Activated CD8-positive, alpha-beta memory T cell treated with anti-CD3 and anti-CD28 coated beads, Interleukin-2, amount 50 U/mL, for 4 hours (primary cell): ENCODE data around the gene PTGFRN.

Experiments
- DNase-seq: peaks from one replicate; pipeline ENCODE4 v3.0.0-alpha.2; 2020

PTGFRN gene

GRCh38 chr1:117009132-117009531, 99.4 kb downstream of the PTGFRN start:
- DNase-seq: no peak

GRCh38 chr1:117010310-117010969, 100.7 kb downstream of the PTGFRN start:
- DNase-seq: no peak

- DNase-seq: no peak
Observed at GRCh38 chr1:117011334-117011733, 101.6 kb downstream of the PTGFRN start.

GRCh38 chr1:117013309-117013858, 103.7 kb downstream of the PTGFRN start:
- DNase-seq: no peak

DNA sequence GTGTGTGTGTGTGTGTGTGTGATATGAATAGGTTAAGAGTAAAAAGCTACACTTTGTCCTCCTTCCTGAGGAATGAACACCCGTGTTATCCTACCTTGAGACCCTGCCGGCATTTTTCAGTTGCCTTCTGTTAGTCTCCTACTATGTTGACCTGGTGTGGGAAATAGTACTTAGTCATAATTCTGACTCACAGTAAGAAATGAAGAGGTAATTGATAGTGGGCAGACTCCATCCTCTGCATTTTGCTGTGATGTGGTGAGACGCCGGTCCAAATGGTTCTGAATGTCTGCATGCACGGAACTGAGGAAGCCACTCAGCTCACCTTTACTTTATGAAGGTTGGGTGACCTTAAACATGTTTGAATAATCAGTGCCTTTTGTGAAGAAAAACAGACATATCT, 104.5 kb downstream of the PTGFRN start:
- no peak for DNase-seq

- no peak for DNase-seq
Observed at GRCh38 chr1:117015724-117016123, 106.0 kb downstream of the PTGFRN start.

GRCh38 chr1:117017062-117017461, 107.3 kb downstream of the PTGFRN start:
- DNase-seq: no peak

DNA sequence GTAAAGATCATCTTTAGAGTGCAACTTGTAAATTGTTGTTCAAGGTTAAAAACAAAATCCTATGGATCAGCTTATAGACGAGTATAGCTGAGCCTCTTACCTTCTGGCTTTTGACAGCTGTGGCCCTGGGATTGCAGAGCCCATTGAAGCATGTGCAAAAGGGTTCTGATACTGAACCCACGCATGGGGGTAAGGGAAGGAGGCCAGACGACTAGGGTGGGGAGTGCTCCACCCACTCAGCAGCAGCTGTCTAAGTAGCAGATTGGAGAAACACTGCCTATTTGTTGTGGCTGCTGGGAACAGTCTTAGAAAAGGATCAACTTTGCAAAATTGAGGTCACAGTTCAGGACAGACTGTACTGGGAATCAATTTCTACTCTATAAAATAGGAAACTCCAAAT, 107.9 kb downstream of the PTGFRN start:
- DNase-seq: no peak

DNA sequence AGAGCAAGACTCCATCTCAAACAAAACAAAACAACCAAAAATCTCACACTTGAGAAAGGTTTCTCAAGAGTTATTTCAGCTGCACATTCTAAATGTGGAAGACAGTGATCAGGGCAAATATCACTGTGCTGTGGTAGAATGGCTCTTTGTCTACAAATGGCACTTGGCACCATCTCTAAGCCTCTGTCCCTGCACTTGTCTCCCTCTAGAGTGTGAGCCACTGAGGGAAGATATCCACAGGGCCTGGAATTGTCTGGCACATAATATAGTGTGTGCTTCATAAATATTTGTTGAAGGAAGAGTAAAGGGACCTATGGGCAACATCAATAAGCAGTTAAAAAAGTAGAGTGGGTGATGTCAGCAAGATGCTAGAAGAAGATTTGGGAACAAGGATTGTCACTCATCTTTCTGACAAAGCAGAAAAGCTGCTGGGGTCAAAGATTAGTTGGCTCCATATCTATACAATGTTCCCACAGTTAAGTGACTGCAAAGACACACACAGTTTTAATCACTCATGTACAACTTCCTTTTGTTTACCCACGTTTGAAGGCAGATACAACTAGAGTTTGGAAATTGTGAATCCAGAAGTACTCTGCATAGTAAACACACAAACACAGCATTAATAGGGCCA, 110.9 kb downstream of the PTGFRN start:
- DNase-seq: no peak

DNA sequence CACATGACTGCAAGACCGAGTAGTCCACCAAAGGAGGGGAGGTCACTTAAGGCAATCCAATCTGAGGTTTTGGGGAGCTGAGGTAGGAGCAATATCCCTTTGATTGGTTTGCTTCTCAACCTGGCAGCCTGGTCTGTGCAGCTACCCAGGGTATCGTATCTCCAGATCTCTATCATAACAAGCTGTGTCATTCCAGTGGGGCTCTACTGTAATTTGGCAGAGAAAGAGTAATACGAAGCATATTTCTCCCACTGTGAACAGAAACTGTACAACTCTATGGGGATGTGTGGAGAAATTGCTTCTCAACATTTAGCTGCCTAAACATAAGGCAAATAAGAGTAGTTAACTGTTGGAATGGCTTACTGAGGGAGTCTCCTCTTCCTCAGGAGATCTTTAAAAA, 112.4 kb downstream of the PTGFRN start:
- DNase-seq: no peak

DNA sequence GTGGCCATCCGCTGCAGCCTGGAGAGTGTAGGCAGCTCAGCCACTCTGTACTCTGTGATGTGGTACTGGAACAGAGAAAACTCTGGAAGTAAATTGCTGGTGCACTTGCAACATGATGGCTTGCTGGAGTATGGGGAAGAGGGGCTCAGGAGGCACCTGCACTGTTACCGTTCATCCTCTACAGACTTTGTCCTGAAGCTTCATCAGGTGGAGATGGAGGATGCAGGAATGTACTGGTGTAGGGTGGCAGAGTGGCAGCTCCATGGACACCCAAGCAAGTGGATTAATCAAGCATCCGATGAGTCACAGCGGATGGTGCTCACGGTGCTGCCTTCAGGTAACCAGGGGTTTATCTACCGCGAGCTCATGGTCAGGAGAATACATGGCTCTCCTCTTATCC, 115.9 kb downstream of the PTGFRN start:
- no peak for DNase-seq

DNA sequence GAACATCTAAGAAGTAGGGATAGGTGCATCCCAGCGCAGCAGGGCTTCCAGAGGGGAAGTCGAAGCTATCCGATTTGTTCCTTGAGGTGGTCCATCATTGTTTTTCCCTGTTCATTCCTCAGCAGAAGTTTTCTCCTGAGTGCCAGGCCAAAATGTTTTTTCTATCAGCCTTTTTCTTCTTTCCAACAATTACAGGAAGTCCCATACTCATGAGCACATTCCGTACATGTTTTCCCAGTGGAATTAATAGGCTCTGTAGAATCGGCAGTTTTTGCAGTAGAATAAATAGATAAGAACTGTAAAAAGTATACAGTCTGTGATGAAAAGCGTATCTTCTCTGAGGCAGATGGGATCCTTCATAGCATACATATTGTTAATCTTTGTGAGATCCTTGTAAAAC, 116.6 kb downstream of the PTGFRN start:
- no peak for DNase-seq

DNA sequence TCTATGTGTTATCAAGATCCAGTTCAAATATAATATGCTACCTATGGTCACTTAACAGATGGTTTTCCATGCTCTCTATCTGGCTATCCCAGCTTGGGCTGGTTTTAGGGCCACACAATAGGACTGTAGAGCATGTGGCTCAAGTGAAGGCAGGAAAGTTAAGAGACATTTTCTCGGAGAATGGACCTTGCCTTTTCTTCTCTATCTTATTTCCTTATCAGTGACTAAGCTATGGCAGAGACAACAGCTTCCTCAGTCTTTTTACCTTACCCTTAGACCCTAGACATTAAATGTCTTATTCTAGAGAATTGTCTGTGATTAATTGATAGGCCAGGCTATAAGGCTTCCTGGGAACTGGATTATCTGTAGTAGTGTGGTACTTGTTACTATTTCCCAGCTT, 120.0 kb downstream of the PTGFRN start:
- DNase-seq: no peak

GRCh38 chr1:117030271-117030877, 120.7 kb downstream of the PTGFRN start:
- DNase-seq: no peak

DNA sequence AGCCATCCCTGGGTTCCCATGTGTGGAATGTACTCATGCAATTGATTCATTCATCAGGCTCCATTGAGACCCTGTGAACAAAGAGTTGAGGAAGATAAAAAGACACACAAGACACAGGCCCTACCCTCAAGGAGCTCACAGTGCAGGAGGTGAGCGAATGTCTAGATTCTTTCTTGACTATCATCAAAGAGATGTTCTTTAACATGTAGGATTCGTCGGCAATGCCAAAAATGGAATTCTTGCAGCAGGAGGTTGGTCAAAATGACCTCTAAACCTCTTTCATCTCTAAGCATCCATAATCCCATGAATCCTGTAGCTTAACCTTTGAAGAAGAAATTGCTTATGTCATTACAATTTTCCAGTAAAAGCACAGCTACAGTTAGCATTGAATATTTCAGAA, 122.5 kb downstream of the PTGFRN start:
- no peak for DNase-seq

GRCh38 chr1:117032681-117033539, 123.2 kb downstream of the PTGFRN start:
- DNase-seq: no peak

DNA sequence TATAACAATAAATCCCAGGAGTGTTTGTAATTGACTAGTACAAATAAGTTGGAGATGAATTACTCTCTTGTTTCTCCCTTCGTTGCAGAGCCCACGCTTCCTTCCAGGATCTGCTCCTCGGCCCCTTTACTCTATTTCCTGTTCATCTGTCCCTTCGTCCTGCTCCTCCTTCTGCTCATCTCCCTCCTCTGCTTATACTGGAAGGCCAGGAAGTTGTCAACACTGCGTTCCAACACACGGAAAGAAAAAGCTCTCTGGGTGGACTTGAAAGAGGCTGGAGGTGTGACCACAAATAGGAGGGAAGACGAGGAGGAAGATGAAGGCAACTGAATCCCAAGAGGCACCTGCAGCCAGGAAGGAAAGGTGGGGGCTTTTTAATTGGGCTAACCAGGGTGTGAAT, 124.1 kb downstream of the PTGFRN start:
- no peak for DNase-seq

DNA sequence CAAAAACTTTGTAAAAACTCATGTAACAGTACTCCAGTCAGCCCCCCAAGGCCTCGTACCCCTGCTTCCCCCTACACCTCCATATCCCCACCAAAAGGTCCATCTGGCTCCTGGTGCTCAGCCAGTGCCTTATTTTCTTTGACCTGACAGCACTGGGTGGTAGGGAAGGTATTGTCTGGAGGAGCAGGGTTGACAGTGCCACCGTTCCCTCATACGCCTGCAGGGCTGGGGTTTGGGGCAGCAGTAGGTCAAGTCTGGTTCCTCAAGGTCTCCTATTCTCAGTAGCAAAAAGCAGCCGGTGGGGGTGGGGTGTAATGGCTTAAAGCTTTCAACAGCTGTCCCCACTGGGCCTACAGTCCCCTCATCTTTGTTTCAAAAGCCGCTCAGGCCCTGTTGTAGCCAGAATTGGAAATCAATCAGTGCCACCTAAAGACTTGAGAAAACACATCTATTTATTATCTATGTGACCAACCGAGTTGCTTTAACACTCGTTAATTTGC, 125.1 kb downstream of the PTGFRN start:
- DNase-seq: no peak

DNA sequence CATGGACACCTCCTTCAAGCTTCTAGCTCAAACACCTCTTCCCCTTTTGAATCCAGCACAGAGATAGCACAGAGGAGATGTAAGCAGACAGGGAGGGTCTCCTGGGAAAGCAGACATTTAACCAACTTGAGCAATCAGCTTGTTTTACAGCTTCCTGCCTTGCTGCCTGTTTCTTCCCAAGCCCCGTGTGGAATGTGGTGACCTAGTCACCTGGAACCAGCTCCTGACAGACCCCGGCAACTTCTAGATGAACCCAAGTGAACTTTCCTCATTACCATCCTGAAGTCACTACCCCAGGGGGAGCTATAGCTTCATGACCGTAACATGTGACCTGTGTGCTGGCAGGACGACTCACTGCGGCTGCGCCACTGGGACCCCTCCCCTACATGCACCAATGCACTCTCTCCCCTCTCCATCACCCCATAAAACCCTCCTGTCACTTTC, 126.3 kb downstream of the PTGFRN start:
- no peak for DNase-seq

GRCh38 chr1:117037802-117038201, 128.1 kb downstream of the PTGFRN start:
- DNase-seq: no peak

- DNase-seq: no peak
Observed at GRCh38 chr1:117038236-117038635, 128.5 kb downstream of the PTGFRN start.
